GM23248 (cell line): ENCODE data around the gene SLC1A2. TPM values are rescaled to one million over a fixed set of nuclear protein-coding genes. Genes with fewer than 3 reads are reported as not detected.
A peak's percentile ranks its signal among the peaks of the same experiment; 100 is the strongest.

Experiments used
- DNase-seq: peaks from one replicate; pipeline ENCODE4 v3.0.0-alpha.2; 2015
- H2AFZ ChIP-seq: fragments of 200-600 bp; sonication (generic); 2 replicates; pipeline ENCODE4 v1.6.1; 2016; ENCODE audit warnings: antibody characterized with exemption
- H3F3A ChIP-seq: fragments of 200-600 bp; sonication (generic); 2 replicates; pipeline ENCODE4 v1.6.1; 2016; ENCODE audit warnings: mild to moderate bottlenecking, antibody characterized with exemption, mixed run types; ENCODE audit not compliant: insufficient read depth
- H3K27ac ChIP-seq: fragments of 200-600 bp; sonication (generic); 2 replicates; pipeline ENCODE4 v1.5.1; 2016; ENCODE audit warnings: mild to moderate bottlenecking
- H3K27me3 ChIP-seq: fragments of 200-600 bp; sonication (generic); replicated peaks from 2 replicates; pipeline ENCODE4 v1.6.1; 2016; ENCODE audit warnings: mild to moderate bottlenecking; ENCODE audit not compliant: insufficient read depth
- H3K36me3 ChIP-seq: fragments of 200-600 bp; sonication (generic); 2 replicates; pipeline ENCODE4 v1.6.1; 2016; ENCODE audit warnings: low read depth, mild to moderate bottlenecking
- H3K4me1 ChIP-seq: fragments of 200-600 bp; sonication (generic); 2 replicates; pipeline ENCODE4 v1.6.1; 2016; ENCODE audit warnings: mild to moderate bottlenecking; ENCODE audit not compliant: insufficient read depth
- H3K4me2 ChIP-seq: fragments of 200-600 bp; sonication (generic); one replicate; pipeline ENCODE4 v1.6.1; 2016; ENCODE audit warnings: mild to moderate bottlenecking; ENCODE audit not compliant: unreplicated experiment
- H3K4me3 ChIP-seq: fragments of 200-600 bp; sonication (generic); 2 replicates; pipeline ENCODE4 v1.5.1; 2016; ENCODE audit warnings: mild to moderate bottlenecking
- H3K79me2 ChIP-seq: fragments of 200-600 bp; sonication (generic); 2 replicates; pipeline ENCODE4 v1.6.1; 2016; ENCODE audit warnings: mild to moderate bottlenecking; ENCODE audit not compliant: insufficient read depth
- H3K9ac ChIP-seq: fragments of 200-600 bp; sonication (generic); 2 replicates; pipeline ENCODE4 v1.6.1; 2016; ENCODE audit warnings: mild to moderate bottlenecking
- H3K9me2 ChIP-seq: fragments of 200-600 bp; sonication (generic); 2 replicates; pipeline ENCODE4 v1.6.1; 2016; ENCODE audit warnings: mixed run types, mild to moderate bottlenecking, moderate library complexity; ENCODE audit not compliant: insufficient read depth
- H3K9me3 ChIP-seq: fragments of 200-600 bp; sonication (generic); one replicate; pipeline ENCODE4 v1.6.1; 2017; ENCODE audit warnings: low read depth
- H4K20me1 ChIP-seq: fragments of 200-600 bp; sonication (generic); 2 replicates; pipeline ENCODE4 v1.6.0; 2016; ENCODE audit not compliant: insufficient read depth
- EZH2 ChIP-seq: fragments of 200-600 bp; sonication (generic); IDR thresholded peaks from 2 replicates; pipeline ENCODE4 v1.6.1; 2018; ENCODE audit warnings: antibody characterized with exemption, mild to moderate bottlenecking; ENCODE audit not compliant: insufficient read depth, poor library complexity, severe bottlenecking
- EZH2phosphoT487 ChIP-seq: fragments of 200-600 bp; sonication (generic); IDR thresholded peaks from 2 replicates; pipeline ENCODE4 v1.6.1; 2018; ENCODE audit warnings: antibody characterized with exemption, moderate library complexity, mild to moderate bottlenecking, low read depth; ENCODE audit not compliant: insufficient read depth
- WGBS, 2 experiments: methylation state at CpG; one replicate each; pipeline ENCODE4 v1.1.6; 2015 to 2017; ENCODE audit warnings: low lambda C conversion rate in 2 of 2, low coverage in 1 of 2; ENCODE audit errors: missing lambda C conversion rate in 2 of 2; 5-methylcytosine and 5-hydroxymethylcytosine counted together
- in situ Hi-C: fragments of 300-500 bp; cut with MboI; formaldehyde crosslinking; loops from 2 replicates; pipeline ENCODE4 v1.15.0; 2020
- polyA plus RNA-seq: library from polyadenylated mRNA; unstranded; fragments of >200 nt; fragmentation: Nextera tagmentation; extraction: Ambion mirVana; gene quantifications from 2 replicates; pipeline ENCODE4 v1.2.1, GENCODE V29; 2016
- total RNA-seq: library from RNA; depleted of rRNA; stranded (reverse); fragments of >200 nt; shearing (Covaris generic); gene quantifications from 2 replicates; pipeline ENCODE4 v1.2.3, GENCODE V29; 2014

The SLC1A2 gene
- total and polyA plus RNA-seq, 2 experiments from 2014 or later: 0.88 to 1.2 TPM

DNA sequence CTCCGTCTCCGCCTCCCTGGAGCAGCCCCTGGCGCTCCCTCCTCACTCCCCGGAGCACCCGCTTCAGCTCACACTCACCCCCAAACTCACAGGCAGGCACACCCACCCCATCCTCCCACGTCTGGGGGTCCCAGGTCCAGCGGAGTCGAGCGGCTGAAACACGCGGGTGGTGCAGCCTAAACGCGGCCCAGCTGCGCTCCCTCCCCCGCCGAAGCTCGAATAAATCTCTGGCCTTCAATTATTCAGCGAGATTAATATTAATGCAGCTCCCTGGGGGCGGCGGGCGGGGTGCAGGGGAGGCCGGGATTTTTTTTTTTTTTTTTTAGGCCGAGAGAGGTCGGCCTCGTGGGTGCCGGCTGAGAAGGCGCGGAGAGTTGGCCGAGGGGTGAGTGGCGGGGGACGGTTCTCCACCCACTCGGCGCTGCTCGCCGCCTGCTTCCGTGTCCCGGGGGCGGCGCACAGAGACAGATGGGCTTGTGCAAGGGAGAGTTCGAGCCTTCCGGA is 524 bp upstream of the SLC1A2 start:
- Histone ChIP-seq H3K9ac (peak overlapping the region; percentile 70), H3K27me3 (no peaks in the 10 kb centered on the region), H3K36me3 (no peaks in the 10 kb centered on the region), H3K27ac (no peak overlapping the region), H3K4me3 (peak overlapping the region; percentile 73), H3K4me1 (peaks cover 17% of the 10 kb centered on the region), H3F3A (peaks cover 24% of the 10 kb centered on the region), H3K4me2 (peak overlapping the region; percentile 94), H3K79me2 (no peaks in the 10 kb centered on the region), H4K20me1 (no peaks in the 10 kb centered on the region), H2AFZ (peak overlapping the region; percentile 79), H3K9me2 (no peaks in the 10 kb centered on the region), H3K9me3 (no peaks in the 10 kb centered on the region)
- no peak for TF ChIP-seq EZH2phosphoT487
- in situ Hi-C loops: loop anchor here (10.0 to 25.0 kb wide), 2 partner anchors 495 to 833 kb away; no protein-coding TSS in a partner anchor
- WGBS, 2 experiments: 5 to 6% methylated on average over 29 to 41 of the region's 41 CpGs
- DNase-seq: peak; percentile 52

DNA sequence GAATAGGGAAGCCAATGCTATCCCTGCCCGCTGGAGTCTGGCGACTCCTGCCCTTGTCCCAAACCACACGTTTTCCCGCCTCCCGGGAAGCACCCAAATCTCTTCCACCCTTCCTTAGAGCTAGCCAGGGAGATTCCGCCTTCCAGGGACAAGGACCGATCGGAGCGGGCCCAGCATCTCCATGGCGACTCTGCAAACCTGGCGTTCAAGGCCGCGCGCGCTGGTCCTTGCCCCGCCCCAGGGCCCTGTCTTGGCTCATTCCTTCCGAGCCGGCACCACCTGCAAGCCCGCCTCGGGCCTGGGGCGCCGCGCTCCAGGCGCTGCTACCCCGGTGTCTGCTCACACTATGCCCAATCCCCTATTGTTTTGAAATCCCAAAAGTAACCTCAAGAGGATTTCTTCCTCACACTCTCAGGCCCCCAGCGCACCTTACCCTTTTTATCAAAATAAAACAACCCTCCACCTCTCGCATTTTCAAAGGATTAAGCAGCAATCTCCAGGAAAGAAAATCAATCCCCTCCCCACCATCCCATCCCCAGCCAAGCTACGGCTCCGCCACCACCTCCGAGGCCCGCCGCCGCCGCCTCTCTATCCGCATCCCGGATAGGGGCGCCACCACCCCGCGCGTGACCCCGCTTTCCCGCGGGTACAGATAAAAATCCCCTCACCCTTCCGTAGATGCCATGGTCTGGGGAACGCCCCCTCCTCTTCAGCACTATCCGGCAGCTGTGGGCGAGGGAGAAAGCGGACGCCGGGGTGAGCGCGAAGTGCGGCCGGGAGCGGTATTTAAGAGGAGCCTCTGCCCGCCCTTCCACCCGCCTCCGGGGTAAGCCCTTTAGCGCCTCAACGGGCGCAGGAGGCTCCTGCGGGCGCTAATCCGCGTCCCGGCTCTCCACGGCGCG is 825 bp downstream of the SLC1A2 start:
- DNase-seq: peak; percentile 65
- in situ Hi-C loops: loop anchor here (10.0 to 25.0 kb wide), 2 partner anchors 494 to 831 kb away; no protein-coding TSS in a partner anchor

DNA sequence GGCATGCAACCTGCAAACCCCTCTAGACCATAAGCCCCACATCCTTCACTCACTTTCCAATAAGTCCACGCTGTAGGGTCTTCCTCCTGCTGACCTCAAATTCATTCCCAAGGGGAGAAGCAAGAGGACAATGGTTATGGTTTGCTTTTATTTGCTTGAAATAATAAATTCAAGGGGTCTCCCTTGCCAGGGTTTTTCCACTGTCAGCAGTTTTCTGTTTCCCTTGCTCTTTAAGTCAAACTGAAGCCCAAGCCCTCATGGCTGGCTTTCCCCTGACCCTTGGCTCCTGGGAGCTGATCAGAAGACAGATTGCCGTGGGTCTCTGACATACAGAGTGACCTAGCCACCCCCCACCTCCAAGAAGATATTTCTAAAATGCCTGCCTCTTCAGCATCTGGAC is 3.9 kb downstream of the SLC1A2 start:
- Histone ChIP-seq H3K4me3 (no peak overlapping the region), H2AFZ (no peak overlapping the region), H3K36me3 (no peaks in the 10 kb centered on the region), H4K20me1 (no peaks in the 10 kb centered on the region), H3K27me3 (no peaks in the 10 kb centered on the region), H3F3A (no peaks in the 10 kb centered on the region), H3K9me2 (no peaks in the 10 kb centered on the region), H3K4me1 (no peaks in the 10 kb centered on the region), H3K27ac (no peak overlapping the region), H3K9me3 (no peaks in the 10 kb centered on the region), H3K4me2 (no peak overlapping the region), H3K79me2 (no peaks in the 10 kb centered on the region), H3K9ac (no peak overlapping the region)
- 96 to 100% methylated on average over 2 of the region's 2 CpGs for WGBS, 2 experiments
- in situ Hi-C loops: loop anchor here (10.0 to 25.0 kb wide), 2 partner anchors 491 to 828 kb away; no protein-coding TSS in a partner anchor
- DNase-seq: no peak
- no peak for TF ChIP-seq EZH2phosphoT487
- no peak for TF ChIP-seq EZH2

More for the DNA sequence above, 825 bp downstream of the SLC1A2 start:
- no peak overlapping the region for H3K27ac ChIP-seq
- peak overlapping the region; percentile 94 for H3K4me2 ChIP-seq
- H3K27me3 ChIP-seq: no peaks in the 10 kb centered on the region
- 12 to 16% methylated on average over 67 of the region's 69 CpGs for WGBS, 2 experiments
- no peaks in the 10 kb centered on the region for H4K20me1 ChIP-seq
- TF ChIP-seq EZH2 (no peak), EZH2phosphoT487 (no peak)
- peak overlapping the region; percentile 70 for H3K9ac ChIP-seq
- no peaks in the 10 kb centered on the region for H3K9me2 ChIP-seq
- no peaks in the 10 kb centered on the region for H3K36me3 ChIP-seq
- H3K4me1 ChIP-seq: peaks cover 4% of the 10 kb centered on the region
- H2AFZ ChIP-seq: peak overlapping the region; percentile 79; the same call in 1 of the 2 replicates
- H3K9me3 ChIP-seq: no peaks in the 10 kb centered on the region
- H3K79me2 ChIP-seq: no peaks in the 10 kb centered on the region
- peaks cover 11% of the 10 kb centered on the region for H3F3A ChIP-seq
- H3K4me3 ChIP-seq: peak overlapping the region; percentile 73

DNA sequence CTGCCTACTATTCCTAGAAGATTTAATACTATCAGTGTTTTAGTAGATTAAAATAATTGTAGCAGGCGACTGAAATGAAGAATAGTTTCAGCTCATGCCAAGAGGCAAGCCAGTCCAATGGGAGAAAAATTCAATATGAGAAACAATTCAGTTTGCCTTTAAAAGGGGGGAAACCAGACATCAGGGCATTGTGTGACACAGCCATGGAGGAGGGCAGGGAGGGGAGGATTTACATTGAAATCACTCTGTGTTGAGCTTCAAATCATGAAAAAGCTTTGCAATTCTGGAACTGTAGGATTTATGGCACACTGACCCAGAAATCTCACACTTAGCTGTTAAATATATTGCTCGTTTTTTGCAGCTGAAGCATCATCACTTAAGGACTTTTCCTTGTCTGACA is 4.6 kb downstream of the SLC1A2 start:
- Histone ChIP-seq H3F3A (no peaks in the 10 kb centered on the region), H3K4me1 (no peaks in the 10 kb centered on the region), H3K27ac (no peak overlapping the region), H3K9me3 (no peaks in the 10 kb centered on the region), H3K4me3 (no peak overlapping the region), H3K9me2 (no peaks in the 10 kb centered on the region), H4K20me1 (no peaks in the 10 kb centered on the region), H3K4me2 (no peak overlapping the region), H3K79me2 (no peaks in the 10 kb centered on the region), H3K36me3 (no peaks in the 10 kb centered on the region), H3K9ac (no peak overlapping the region), H2AFZ (no peak overlapping the region), H3K27me3 (no peaks in the 10 kb centered on the region)
- TF ChIP-seq EZH2phosphoT487 (no peak), EZH2 (no peak)
- DNase-seq: no peak
- in situ Hi-C loops: loop anchor here (10.0 to 25.0 kb wide), 2 partner anchors 490 to 827 kb away; no protein-coding TSS in a partner anchor
- WGBS, 2 experiments: 61 to 63% methylated on average over 2 of the region's 2 CpGs
